ENCODE measurements around the gene S1PR5.
"Not testable (repeated sequence)": the region's sequence is repeated elsewhere in the genome, so short reads cannot be mapped to it uniquely, and the experiment has no call there.

The S1PR5 gene

DNA sequence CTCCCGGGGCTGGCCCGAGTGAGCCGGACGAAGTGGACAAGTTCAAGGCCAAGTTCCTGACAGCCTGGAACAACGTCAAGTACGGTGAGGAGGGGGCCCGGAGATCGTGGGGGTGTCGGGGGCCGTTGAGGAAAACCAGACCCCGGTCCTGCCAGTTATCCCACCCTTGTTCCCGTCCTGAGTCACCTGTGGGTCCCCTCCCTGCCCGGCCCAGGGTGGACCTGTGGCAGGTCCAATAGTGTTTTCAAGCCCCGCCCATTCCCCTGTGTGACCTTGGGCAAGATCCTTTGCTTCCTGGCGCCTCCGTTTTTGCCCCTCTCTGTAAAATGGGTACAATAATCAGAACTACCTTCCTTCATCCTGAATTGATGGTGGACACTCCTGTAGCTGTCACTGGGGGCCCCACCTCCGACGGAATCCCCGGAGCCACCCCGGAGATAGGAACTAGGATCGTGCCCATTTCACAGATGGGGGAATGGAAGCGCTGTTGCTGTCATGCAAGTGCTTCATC, 27.1 kb upstream of the S1PR5 start:
- DNase-seq (ENCODE audit: low spot score), result no peak

DNA sequence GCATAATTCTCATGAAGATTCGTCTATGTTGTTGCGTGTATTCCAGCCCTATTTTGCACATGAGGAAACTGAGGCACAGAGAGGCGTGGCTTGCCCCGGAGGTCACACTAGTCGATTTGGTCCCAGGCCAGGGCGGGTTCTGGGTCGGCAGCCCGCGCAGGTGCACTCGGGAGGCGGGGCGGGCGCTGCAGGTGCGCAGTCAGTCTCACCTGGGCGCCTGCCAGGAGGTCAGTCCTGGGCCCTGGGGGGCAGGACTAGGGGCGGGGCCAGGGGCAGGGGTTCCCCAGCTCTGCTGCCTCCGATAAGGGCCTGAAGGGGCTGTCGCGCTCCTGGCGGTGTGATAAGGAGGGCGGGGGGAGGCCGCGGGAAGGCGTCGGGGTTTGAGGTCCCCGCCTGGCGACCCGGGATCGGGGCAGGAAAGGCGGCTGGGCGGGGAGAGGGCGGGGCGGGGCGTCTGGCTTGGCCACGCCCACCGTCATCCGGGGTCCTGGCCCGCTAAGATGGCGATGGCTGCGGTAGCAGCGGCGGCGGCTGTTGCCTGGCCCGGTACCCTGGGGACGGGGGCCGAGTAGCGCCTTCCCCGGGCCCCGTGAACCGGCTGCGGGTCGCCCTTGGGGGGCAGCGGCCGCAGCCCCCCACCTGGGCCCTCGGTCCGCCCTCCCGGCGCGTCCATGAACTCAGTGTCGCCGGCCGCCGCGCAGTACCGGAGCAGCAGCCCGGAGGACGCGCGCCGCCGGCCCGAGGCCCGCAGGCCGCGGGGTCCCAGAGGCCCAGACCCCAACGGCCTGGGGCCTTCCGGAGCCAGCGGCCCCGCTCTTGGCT, 26.4 kb upstream of the S1PR5 start, which contains the start of gene ATG4D:
TSS of gene ATG4D (plus strand) at position 485 of the 822 bp plus-strand sequence. CDS start at position 672, 187 bp downstream.
- DNase-seq (ENCODE audit: low spot score), result peak; percentile 92

- DNase-seq (ENCODE audit: low spot score), result no peak
Measured at GRCh38 chr19:10543059-10543419, 25.8 kb upstream of the S1PR5 start.

DNA sequence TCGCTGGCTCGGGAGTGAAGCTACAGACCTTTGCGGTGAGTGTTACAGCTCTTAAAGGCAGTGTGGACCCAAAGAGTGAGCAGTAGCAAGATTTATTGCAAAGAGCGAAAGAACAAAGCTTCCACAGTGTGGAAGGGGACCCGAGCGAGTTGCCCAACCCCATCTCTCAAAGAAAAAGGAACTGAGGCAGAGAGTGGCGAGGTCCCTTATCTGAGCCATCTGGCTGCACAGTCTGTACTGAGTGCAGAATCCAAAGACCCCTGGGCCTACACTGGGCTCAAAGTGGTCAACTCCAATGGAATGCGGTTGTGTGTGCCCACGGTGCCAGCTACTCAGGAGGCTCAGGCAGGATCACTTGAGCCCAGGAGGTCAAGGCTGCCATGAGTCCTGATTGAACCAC, 21.8 kb upstream of the S1PR5 start:
- DNase-seq (ENCODE audit: low spot score), result not testable (repeated sequence)

DNA sequence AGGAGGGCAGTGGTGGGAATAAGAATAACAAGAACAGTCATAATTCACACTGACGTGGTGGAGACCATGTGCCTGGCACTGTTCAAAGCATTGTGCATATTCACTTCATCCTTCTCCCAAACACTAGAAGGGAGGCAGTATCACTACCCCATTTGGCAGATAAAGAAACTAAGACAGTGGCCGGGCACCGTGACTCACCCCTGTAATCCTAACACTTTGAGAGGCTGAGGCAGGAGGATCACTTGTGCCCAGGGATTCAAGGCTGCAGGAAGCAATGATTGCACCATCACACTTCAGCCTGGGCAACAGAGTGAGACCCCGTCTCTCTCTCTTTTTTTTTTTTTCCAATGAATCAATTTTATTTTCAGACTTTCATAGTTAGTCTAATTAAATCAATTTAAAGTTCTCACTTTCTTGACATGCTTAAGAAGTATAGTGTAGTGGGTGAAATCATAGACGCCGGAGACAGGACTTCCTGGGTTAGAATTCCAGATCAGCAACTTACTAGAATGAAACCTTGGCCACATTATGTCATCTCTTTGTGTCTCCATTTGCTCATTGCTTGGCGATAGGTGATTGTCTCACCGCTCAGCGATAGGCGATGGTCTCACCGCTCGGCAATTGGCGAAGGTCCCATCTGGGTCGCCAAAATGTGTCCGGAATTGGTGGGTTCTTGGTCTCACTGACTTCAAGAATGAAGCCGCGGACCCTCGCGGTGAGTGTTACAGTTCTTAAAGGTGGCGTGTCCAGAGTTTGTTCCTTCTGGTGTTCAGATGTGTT, 21.1 kb upstream of the S1PR5 start:
- DNase-seq (ENCODE audit: low spot score), result no peak

DNA sequence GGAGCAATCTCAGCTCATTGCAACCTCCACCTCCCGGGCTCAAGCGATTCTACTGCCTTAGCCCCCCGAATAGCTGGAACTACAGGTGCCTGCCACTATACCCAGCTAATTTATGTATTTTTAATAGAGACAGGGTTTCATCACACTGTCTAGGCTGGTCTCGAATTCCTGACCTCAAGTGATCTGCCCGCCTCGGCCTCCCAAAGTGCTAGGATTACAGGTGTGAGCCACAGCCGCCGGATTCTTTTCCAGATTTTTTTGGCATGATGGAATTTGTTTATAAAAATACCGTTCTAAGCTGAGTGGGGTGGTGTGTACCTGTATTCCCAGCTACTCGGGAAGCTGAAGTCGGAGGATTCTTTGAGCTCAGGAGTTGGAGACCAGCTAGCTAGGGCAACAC, 20.4 kb upstream of the S1PR5 start:
- no peak for DNase-seq (ENCODE audit: low spot score)

DNA sequence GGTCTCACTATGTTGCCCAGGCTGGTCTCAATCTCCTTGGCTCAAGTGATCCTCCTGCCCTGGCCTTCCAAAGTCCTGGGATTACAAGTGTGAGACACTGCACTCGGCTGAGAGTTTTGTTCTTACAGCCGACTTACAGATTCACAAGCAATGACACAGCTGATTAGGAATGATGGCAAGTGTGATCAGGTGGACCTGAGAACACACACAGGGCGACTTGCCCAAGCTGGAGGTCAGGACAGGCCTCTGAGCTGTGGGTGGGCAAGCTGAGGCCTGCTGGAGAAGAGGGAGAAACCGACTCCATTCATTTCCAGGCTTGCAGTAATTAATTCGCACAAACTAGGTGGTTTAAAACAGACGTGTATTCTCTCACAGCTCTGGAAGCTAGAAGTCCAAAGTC, 18.4 kb upstream of the S1PR5 start:
- DNase-seq (ENCODE audit: low spot score), result no peak

GRCh38 chr19:10533646-10534386, 16.6 kb upstream of the S1PR5 start:
- no peak for DNase-seq (ENCODE audit: low spot score)

- DNase-seq (ENCODE audit: low spot score), result no peak
Measured at GRCh38 chr19:10532457-10532856, 15.2 kb upstream of the S1PR5 start.

DNA sequence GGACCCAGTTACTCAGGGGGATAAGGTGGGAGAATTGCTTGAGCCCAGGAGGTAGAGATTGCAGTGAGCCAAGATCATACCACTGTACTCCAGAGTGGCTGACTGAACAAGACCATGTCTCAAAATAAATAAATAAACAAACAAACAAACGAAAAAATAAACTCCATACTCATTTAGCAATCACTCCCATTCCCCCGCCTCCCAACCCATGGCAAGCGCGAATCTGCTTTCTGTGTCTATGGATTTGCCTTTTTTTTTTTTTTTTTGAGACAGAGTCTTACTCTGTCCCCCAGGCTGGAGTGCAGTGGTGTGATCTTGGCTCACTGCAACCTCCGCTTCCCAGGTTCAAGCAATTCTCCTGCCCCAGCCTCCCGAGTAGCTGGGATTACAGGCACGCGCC, 9.6 kb upstream of the S1PR5 start:
- not testable (repeated sequence) for DNase-seq (ENCODE audit: low spot score)

DNA sequence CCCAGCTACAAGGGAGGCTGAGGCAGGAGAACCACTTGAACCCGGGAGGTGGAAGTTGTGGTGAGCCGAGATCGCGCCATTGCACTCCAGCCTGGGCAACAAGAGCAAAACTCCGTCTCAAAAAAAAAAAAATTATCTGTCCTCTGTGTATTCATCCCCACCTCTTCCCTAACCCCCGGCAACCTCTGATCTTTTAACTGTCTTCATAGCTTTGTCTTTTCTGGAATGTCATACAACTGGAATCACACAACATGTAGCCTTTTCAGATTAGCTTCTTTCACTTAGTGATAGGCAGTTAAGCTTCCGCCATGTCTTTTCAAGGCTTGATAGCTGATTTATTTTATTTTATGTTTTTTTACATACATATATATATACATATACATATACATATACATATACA, 8.4 kb upstream of the S1PR5 start:
- no peak for DNase-seq (ENCODE audit: low spot score)

DNA sequence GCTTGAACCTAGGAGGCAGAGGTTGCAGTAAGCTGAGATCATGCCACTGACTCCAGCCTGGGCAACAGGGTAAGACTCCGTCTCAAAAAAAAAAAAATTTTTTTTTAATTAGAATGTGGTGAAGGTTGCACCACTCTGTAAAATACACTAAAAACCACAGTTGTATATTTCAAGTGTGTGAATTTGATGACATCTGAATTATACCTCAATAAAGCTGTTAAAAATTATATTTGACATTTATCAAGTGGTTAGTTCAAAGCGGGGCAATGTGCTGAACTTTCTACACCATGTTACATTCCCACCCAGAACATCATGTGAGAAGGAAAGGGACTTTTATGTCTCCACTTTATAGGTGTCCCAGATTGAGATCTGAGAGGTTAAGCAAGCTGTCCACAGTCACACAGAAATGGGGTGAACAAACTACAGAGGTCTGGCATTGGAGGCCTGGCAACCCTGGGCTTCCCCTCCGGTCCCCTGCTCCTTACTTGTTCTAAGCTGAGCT, 5.9 kb upstream of the S1PR5 start:
- no peak for DNase-seq (ENCODE audit: low spot score)

GRCh38 chr19:10521461-10522171, 4.4 kb upstream of the S1PR5 start:
- no peak for DNase-seq (ENCODE audit: low spot score)

DNA sequence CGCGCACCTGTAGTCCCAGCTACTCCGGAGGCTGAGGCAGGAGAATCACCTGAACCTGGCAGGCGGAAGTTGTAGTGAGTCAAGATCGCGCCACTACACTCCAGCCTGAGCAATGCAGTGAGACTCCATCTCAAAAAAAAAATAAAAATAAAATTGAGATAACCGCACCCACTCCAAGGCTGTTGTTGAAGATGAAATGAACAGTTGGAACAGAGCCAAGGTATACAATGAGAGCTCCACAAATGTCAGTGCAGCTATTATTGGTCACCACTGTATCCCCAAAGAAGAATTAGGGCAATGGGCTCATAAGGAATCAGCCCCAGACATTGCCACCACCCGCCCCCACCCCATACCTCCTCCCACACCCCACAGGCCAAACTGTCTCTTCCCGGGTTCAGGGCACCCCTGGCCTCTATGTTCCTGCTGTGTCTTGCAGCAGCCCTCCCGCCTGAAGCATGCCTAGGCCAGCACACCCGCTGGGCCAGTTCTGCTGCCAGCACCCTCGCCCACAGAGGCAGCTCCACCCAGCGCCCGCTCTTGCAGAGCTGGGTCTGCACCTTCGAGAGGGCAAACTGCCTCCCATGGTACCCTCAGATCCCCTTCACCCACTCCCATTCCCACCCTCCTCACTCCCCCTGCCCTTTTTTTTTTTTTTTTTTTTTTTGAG, 3.5 kb upstream of the S1PR5 start:
- no peak for DNase-seq (ENCODE audit: low spot score)

DNA sequence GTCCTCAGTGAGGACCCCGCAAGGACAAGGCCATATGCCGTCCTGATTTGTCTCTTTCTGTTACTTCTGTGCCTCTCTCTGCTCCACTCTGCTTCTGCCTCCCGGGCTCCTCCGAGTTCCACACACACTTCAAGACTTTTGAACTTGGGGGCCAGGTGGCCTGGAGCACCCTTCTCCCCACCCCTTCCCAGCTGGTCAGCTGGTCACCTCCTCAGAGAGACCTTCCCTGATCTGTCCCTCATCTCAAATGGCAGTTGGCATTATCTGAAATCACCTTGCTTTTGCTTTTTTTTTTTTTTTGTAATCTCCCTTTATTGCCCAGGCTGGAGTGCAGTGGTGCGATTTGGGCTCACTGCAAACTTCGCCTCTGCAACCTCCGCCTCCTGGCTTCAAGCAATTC, 2.2 kb upstream of the S1PR5 start:
- no peak for DNase-seq (ENCODE audit: low spot score)

- DNase-seq (ENCODE audit: low spot score), result no peak
Measured at GRCh38 chr19:10518444-10519361, 1.5 kb upstream of the S1PR5 start.

DNA sequence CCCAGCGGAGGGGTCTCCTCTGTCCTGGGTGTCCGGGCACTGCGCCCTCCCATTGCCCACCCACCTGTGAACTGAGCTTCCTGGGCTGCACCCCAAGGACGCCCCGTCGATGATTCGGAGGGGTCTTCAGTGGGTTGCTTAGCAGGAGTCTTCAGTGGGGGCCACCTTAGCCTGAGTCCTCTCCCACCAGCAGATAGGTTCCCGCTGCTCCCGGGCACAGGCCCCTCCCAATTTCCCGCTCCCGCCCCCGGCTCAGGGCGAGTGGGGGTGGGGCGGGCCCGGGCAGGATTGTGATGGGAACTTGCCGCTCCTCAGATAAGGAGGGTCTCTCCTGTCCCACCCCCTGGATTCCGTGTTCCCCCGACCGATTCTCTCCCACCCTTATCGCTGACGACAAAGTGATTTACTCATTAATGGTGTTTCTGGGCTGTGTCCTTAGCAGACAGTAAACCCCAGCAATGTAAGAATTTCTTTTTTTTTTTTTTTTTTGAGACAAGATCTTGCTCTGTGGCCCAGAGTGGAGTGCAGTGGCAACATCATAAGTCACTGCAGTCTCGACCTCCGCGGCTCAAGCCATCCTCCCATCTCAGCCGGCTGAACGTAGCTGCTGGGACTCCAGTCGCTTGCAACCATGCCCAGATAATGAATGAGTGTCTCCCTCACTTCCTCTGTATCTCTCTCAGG, 655 bp upstream of the S1PR5 start:
- DNase-seq (ENCODE audit: low spot score), result peak; percentile 70

DNA sequence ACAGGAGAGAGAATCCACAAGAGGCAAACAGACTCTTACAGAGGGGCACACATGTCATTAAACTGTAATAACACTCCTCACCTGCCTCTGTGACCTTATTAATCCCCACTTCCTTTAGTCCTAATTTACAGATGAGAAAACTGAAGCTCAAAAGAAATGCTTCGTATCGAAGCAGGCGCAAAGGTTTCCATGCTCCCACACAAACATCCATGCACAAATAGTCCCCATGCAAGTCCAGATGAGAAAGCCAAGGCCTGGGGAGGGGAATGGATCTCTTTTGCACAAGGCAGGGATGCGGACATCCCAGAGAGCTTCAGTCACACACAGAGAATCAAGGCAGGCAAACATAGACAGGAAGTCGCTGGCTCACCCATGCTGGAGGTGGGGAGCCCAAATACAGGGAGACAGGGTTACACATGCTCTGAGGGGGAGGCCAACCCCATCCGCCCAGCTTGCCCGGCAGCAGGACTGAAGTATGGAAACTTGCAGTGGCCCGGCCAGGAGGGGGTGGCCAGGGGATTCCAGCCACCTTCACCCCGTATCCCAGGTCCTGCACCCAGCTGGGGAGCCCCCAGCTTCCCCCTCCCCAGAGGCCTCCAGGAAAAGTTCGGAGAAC, 468 bp downstream of the S1PR5 start:
- DNase-seq (ENCODE audit: low spot score), result no peak

GRCh38 chr19:10516064-10516385, 1.2 kb downstream of the S1PR5 start:
- DNase-seq (ENCODE audit: low spot score), result no peak
